H1 (cell line): Measurements from ENCODE around the gene C1QL2.

Source experiments
- BACH1 ChIP-seq: IDR thresholded peaks from 2 replicates; pipeline ENCODE4 v1.6.1; 2012; ENCODE audit warnings: low read length, improper control_type of control experiment
- EP300 ChIP-seq, 2 experiments: IDR thresholded peaks; 1 replicate in 1 of 2; 2 replicates in 1 of 2; pipeline ENCODE4 v1.6.1; 2011 to 2012; ENCODE audit warnings: low read depth in 2 of 2, low read length in 2 of 2, mild to moderate bottlenecking in 2 of 2, borderline replicate concordance in 1 of 2, inconsistent platforms in 1 of 2, moderate library complexity in 1 of 2
- EZH2 ChIP-seq: fragments of 200-600 bp; sonication (generic); IDR thresholded peaks from 2 replicates; pipeline ENCODE4 v1.7.1; 2012; ENCODE audit warnings: low read depth, mild to moderate bottlenecking, moderate library complexity, low read length, inconsistent platforms; ENCODE audit not compliant: severe bottlenecking
- HDAC2 ChIP-seq, 2 experiments: fragments of 300-600 bp in 1 of 2; sonication (generic) in 1 of 2; IDR thresholded peaks; 2 replicates each; pipeline ENCODE4 v1.6.1; 2011 to 2012; ENCODE audit warnings: low read depth in 2 of 2, low read length in 2 of 2, mild to moderate bottlenecking in 2 of 2, moderate library complexity in 2 of 2, borderline replicate concordance in 1 of 2, inconsistent platforms in 1 of 2
- JUN ChIP-seq: IDR thresholded peaks from 2 replicates; pipeline ENCODE4 v1.6.1; 2011; ENCODE audit warnings: low read depth, mild to moderate bottlenecking, improper control_type of control experiment, low read length
- MAFK ChIP-seq: IDR thresholded peaks from 2 replicates; pipeline ENCODE4 v1.6.1; 2012; ENCODE audit warnings: low read depth, mild to moderate bottlenecking, improper control_type of control experiment, low read length
- NRF1 ChIP-seq: IDR thresholded peaks from 2 replicates; pipeline ENCODE4 v1.6.1; 2011; ENCODE audit warnings: mild to moderate bottlenecking, low read depth, low read length, improper control_type of control experiment
- POLR2A ChIP-seq, 2 experiments: IDR thresholded peaks; 1 replicate in 1 of 2; 2 replicates in 1 of 2; pipeline ENCODE4 v1.6.1; 2011; ENCODE audit warnings: low read depth in 2 of 2, low read length in 2 of 2, mild to moderate bottlenecking in 2 of 2; ENCODE audit errors: control extremely low read depth in 1 of 2
- POLR2AphosphoS5 ChIP-seq: IDR thresholded peaks from 2 replicates; pipeline ENCODE4 v1.6.1; 2011; ENCODE audit warnings: low read depth, low read length
- RFX5 ChIP-seq: IDR thresholded peaks from 2 replicates; pipeline ENCODE4 v1.6.1; 2011; ENCODE audit warnings: low read depth, low read length, improper control_type of control experiment, borderline replicate concordance
- TEAD4 ChIP-seq: IDR thresholded peaks from 2 replicates; pipeline ENCODE4 v1.6.1; 2012; ENCODE audit warnings: low read depth, low read length, inconsistent platforms, mixed read lengths
- TF ChIP-seq, protein P1 (sequence below), 3 experiments: IDR thresholded peaks; 1 replicate in 2 of 3; 2 replicates in 1 of 3; pipeline versions ENCODE4 v1.5.1 to v1.6.1; 2011; ENCODE audit warnings: low read length in 3 of 3, mild to moderate bottlenecking in 3 of 3, inconsistent platforms in 2 of 3, low read depth in 1 of 3, moderate library complexity in 1 of 3; ENCODE audit not compliant: insufficient read depth in 1 of 3; ENCODE audit errors: control extremely low read depth in 1 of 3
- TF ChIP-seq, protein P2 (sequence below): IDR thresholded peaks from 2 replicates; pipeline ENCODE4 v1.6.1; 2012; ENCODE audit warnings: low read length, inconsistent platforms
- TF ChIP-seq, protein P3 (sequence below): IDR thresholded peaks from 2 replicates; pipeline ENCODE4 v1.6.1; 2012; ENCODE audit warnings: inconsistent platforms

DNA sequence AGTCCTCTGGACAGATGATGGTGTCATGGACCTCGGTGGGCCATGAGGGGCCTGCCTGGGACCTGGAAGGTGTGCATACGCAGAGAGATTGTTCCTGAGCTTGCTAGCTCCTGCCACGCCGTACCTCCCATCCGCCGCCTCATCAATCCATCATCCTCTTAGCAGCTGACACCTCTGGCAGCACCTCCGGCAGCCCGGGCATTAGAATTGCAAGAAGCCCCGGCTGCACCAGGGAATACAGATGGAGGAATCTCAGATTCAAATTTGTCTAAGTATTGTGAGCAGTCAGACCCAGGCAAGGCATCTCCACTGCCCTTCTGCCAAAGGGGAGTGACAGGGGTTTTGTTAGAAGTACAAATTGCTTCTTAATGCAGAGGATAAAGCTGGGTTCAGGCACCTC lies 4.5 kb downstream of the C1QL2 start:
- TF ChIP-seq BACH1 = no peak
- TF ChIP-seq, protein P1, sequence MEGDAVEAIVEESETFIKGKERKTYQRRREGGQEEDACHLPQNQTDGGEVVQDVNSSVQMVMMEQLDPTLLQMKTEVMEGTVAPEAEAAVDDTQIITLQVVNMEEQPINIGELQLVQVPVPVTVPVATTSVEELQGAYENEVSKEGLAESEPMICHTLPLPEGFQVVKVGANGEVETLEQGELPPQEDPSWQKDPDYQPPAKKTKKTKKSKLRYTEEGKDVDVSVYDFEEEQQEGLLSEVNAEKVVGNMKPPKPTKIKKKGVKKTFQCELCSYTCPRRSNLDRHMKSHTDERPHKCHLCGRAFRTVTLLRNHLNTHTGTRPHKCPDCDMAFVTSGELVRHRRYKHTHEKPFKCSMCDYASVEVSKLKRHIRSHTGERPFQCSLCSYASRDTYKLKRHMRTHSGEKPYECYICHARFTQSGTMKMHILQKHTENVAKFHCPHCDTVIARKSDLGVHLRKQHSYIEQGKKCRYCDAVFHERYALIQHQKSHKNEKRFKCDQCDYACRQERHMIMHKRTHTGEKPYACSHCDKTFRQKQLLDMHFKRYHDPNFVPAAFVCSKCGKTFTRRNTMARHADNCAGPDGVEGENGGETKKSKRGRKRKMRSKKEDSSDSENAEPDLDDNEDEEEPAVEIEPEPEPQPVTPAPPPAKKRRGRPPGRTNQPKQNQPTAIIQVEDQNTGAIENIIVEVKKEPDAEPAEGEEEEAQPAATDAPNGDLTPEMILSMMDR (IDR thresholded peaks at IDR 0.05; ENCODE audit: control extremely low read depth in 1 of 3, insufficient read depth in 1 of 3, low read depth in 1 of 3, low read length in 3 of 3) = no peak
- TF ChIP-seq POLR2A (IDR thresholded peaks at IDR 0.05; ENCODE audit: control extremely low read depth in 1 of 2, low read depth in 2 of 2, low read length in 2 of 2) = no peak
- TF ChIP-seq POLR2AphosphoS5 = no peak
- no peak for TF ChIP-seq MAFK
- no peak for TF ChIP-seq RFX5
- no peak for TF ChIP-seq EZH2
- TF ChIP-seq HDAC2 (IDR thresholded peaks at IDR 0.05; ENCODE audit: borderline replicate concordance in 1 of 2, low read depth in 2 of 2, low read length in 2 of 2) = no peak
- no peak for TF ChIP-seq NRF1
- no peak for TF ChIP-seq TEAD4
- no peak for TF ChIP-seq EP300 (IDR thresholded peaks at IDR 0.05; ENCODE audit: borderline replicate concordance in 1 of 2, low read depth in 2 of 2, low read length in 2 of 2)
- no peak for TF ChIP-seq JUN
- TF ChIP-seq, protein P2, sequence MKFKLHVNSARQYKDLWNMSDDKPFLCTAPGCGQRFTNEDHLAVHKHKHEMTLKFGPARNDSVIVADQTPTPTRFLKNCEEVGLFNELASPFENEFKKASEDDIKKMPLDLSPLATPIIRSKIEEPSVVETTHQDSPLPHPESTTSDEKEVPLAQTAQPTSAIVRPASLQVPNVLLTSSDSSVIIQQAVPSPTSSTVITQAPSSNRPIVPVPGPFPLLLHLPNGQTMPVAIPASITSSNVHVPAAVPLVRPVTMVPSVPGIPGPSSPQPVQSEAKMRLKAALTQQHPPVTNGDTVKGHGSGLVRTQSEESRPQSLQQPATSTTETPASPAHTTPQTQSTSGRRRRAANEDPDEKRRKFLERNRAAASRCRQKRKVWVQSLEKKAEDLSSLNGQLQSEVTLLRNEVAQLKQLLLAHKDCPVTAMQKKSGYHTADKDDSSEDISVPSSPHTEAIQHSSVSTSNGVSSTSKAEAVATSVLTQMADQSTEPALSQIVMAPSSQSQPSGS = no peak
- TF ChIP-seq, protein P3, sequence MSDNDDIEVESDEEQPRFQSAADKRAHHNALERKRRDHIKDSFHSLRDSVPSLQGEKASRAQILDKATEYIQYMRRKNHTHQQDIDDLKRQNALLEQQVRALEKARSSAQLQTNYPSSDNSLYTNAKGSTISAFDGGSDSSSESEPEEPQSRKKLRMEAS = no peak
